Common myeloid progenitor, CD34-positive (primary cell): ENCODE measurements around the gene SLC2A11.
"Not testable (repeated sequence)": the region's sequence is repeated elsewhere in the genome, so short reads cannot be mapped to it uniquely, and the experiment has no call there.

Source experiments
- CTCF ChIA-PET: fragments of 350-600 bp; sonication (Branson Sonifier 250); formaldehyde crosslinking; loops from one replicate; lab custom pipeline; 2021; ENCODE audit warnings: antibody characterized with exemption; lab: Charles Lee
- POLR2A ChIA-PET: fragments of 350-600 bp; sonication (Branson Sonifier 250); formaldehyde crosslinking; loops from one replicate; lab custom pipeline; 2021; ENCODE audit warnings: antibody characterized with exemption; lab: Charles Lee
- DNase-seq, 3 donors: peaks; one replicate each; pipeline versions ENCODE4 v3.0.0 to v3.0.0-alpha.2; 2013
- H3K27ac ChIP-seq, 2 experiments: 1 replicate in 1 of 2; 2 replicates in 1 of 2; pipeline ENCODE4 v1.7.0; 2013; ENCODE audit warnings: inconsistent platforms in 2 of 2, low read length in 2 of 2, mild to moderate bottlenecking in 2 of 2, low read depth in 1 of 2, moderate library complexity in 1 of 2; ENCODE audit not compliant: severe bottlenecking in 2 of 2, insufficient read depth in 1 of 2, poor library complexity in 1 of 2
- H3K27me3 ChIP-seq, 5 experiments: replicated peaks in 2 of 5; 1 replicate in 3 of 5; 2 replicates in 2 of 5; pipeline versions ENCODE4 v1.6.1 to v1.7.0; 2013; ENCODE audit warnings: low read length in 4 of 5, mild to moderate bottlenecking in 2 of 5, moderate library complexity in 2 of 5, inconsistent platforms in 1 of 5; ENCODE audit not compliant: insufficient read depth in 5 of 5, control insufficient read depth in 4 of 5
- H3K36me3 ChIP-seq, 4 experiments: 1 replicate in 2 of 4; 2 replicates in 2 of 4; pipeline versions ENCODE4 v1.6.1 to v1.7.0; 2013; ENCODE audit warnings: low read length in 3 of 4, control low read depth in 1 of 4, mild to moderate bottlenecking in 1 of 4; ENCODE audit not compliant: control insufficient read depth in 4 of 4, insufficient read depth in 4 of 4
- H3K4me1 ChIP-seq, 4 experiments: 1 replicate in 3 of 4; 2 replicates in 1 of 4; pipeline versions ENCODE4 v1.6.1 to v1.7.1; 2013; ENCODE audit warnings: low read length in 3 of 4, mild to moderate bottlenecking in 3 of 4, control low read depth in 1 of 4, inconsistent platforms in 1 of 4, moderate library complexity in 1 of 4; ENCODE audit not compliant: control insufficient read depth in 4 of 4, insufficient read depth in 4 of 4; ENCODE audit errors: control extremely low read depth in 1 of 4
- H3K4me3 ChIP-seq, 7 experiments: 1 replicate in 4 of 7; 2 replicates in 3 of 7; pipeline versions ENCODE4 v1.5.1 to v1.7.0; 2013; ENCODE audit warnings: mild to moderate bottlenecking in 7 of 7, low read length in 6 of 7, moderate library complexity in 6 of 7, inconsistent platforms in 2 of 7, low read depth in 2 of 7, control low read depth in 1 of 7; ENCODE audit not compliant: insufficient read depth in 4 of 7, control insufficient read depth in 1 of 7; ENCODE audit errors: extremely low read depth in 1 of 7
- H3K9me3 ChIP-seq, 5 experiments: 1 replicate in 4 of 5; 2 replicates in 1 of 5; pipeline versions ENCODE4 v1.6.1 to v1.7.1; 2013; ENCODE audit warnings: low read length in 4 of 5, mild to moderate bottlenecking in 2 of 5, inconsistent platforms in 1 of 5, low read depth in 1 of 5, moderate library complexity in 1 of 5; ENCODE audit not compliant: control insufficient read depth in 4 of 5, insufficient read depth in 2 of 5; ENCODE audit errors: control extremely low read depth in 1 of 5
- WGBS: methylation state at CpG from one replicate; pipeline ENCODE4 v1.1.5; 2013; ENCODE audit not compliant: insufficient coverage; 5-methylcytosine and 5-hydroxymethylcytosine counted together

Gene SLC2A11

DNA sequence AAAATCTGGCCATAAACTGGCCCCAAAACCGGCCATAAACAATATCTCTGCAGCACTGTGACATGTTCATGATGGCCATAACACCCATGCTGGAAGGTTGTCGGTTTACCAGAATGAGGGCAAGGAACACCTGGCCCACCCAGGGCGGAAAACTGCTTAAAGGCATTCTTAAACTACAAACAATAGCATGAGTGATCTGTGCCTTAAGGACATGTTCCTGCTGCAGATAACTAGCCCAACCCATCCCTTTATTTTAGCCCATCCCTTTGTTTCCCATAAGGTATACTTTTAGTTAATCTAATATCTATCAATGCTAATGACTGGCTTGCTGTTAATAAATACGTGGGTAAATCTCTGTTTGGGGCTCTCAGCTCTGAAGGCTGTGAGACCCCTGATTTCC lies 42.6 kb downstream of the SLC2A11 start:
- CTCF ChIA-PET = not testable (repeated sequence)
- 100% methylated on average over 2 of the region's 4 CpGs for WGBS

DNA sequence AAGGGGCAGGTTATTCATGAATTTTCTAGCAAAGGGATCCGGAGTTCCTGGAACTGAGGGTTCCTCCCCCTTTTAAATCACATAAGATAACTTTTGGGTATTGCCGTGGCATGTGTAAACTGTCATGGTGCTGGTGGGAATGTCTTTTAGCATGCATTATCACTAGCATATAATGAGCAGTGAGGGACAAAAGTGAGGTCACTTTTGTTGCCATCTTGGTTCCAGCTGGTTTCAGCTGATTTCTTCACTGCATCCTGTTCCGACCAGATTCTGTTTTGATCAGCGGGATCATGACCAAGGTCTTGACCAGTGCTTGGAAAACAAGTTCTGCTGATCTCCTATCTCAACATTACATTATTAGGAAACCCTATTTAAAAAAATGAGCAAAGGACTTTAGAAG lies 43.9 kb downstream of the SLC2A11 start:
- no peaks in the 10 kb centered on the region for H3K9me3 ChIP-seq
- CTCF ChIA-PET = interaction anchor here (0.7 to 1.2 kb wide), 2 partner anchors 9 to 19 kb away, joined by 3 read pairs; no protein-coding TSS in a partner anchor
- H3K4me3 ChIP-seq = no peak overlapping the region
- DNase-seq = no peak
- H3K27ac ChIP-seq = no peak overlapping the region
- H3K27me3 ChIP-seq = no peaks in the 10 kb centered on the region
- H3K36me3 ChIP-seq = peaks cover 2 to 20% (median 7%) of the 10 kb centered on the region in 4 experiments
- WGBS = 100% methylated on average over 2 of the region's 4 CpGs
- POLR2A ChIA-PET = no interaction called here
- peaks cover 0 to 11% (median 2%) of the 10 kb centered on the region in 4 experiments for H3K4me1 ChIP-seq

More for the DNA sequence above, 42.6 kb downstream of the SLC2A11 start:
- DNase-seq, H3K4me3 ChIP-seq, POLR2A ChIA-PET, H3K27me3 ChIP-seq, H3K27ac ChIP-seq, H3K9me3 ChIP-seq: not testable (repeated sequence)
- Histone ChIP-seq H3K36me3 (peaks cover 2 to 31% (median 13%) of the 10 kb centered on the region in 4 experiments), H3K4me1 (peaks cover 0 to 23% (median 11%) of the 10 kb centered on the region in 4 experiments)

DNA sequence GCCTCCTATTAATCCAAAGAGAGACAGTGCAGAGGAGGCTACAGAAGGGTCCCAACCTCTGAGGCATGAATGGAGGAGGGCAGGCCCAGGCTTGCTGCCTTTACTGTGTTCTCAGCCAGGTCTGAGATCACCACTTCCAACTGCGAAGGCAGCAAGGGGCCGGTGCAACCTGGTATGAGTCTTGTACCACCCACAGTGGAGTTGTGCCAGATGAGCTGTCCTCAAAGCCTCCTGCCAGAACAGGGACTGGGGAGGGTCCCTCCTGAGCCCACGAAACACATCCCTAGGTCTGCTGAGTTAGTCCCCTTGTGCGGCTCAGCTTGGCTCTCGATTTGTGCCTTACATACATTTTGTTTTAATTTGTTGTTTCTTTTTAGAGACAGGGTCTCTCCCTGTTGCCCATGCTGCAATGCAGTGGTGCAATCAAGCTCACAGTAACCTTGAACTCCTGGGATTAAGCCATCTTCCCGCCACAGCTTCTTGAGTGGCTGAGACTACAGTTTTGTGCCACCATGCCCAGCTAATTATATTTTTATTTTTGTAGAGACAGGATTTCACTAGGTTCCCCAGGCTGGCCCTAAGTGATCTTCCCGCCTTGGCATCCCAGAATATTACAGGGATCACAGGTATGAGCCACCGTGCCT lies 45.8 kb downstream of the SLC2A11 start:
- H3K27ac ChIP-seq = no peak overlapping the region
- H3K27me3 ChIP-seq = no peaks in the 10 kb centered on the region
- no peak for DNase-seq
- POLR2A ChIA-PET = interaction anchor here (0.7 to 1.2 kb wide), 2 partner anchors 9 to 170 kb away, joined by 3 to 5 read pairs; partner anchors contain the start of gene MIF
- 83% methylated on average over 5 of the region's 8 CpGs for WGBS
- H3K36me3 ChIP-seq = peaks cover 0 to 7% (median under 1%) of the 10 kb centered on the region in 4 experiments
- no peaks in the 10 kb centered on the region for H3K4me1 ChIP-seq
- no peaks in the 10 kb centered on the region for H3K9me3 ChIP-seq
- H3K4me3 ChIP-seq = no peak overlapping the region
- CTCF ChIA-PET = interaction anchor here (1.0 kb wide), 1 partner anchor 43 kb away, joined by 3 read pairs; no protein-coding TSS in a partner anchor

DNA sequence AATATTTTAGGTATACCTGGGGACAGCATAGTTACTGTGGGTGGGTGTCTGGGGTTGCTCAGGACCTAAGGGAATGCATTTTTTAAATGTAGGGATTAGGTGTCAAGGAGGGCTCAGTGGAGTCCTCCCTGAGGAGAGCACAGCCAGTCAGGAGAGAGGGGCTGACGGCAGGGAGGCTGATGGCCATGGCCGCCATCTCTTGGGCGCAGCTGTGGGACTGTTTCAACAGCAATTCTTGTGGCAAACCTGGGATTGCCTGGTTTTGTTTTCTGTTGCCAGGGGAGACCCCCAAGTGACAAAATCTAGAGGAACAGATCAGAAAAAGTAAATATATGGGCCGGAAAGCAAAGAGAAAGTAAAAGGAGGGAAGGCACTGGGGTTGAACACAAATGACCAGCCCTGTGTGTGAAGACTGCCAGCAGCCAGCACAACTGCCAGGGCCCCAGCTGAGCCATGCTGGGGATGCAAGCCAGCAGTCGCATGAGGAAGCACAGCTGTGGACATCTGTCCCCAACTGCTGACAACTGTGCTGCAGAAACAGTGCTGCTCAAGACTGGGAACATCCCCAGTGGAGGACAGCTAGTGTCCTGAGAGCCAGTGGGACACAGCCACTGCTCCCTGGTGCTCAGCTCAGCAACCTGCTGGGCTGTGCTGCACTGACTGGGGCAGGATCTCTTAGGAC lies 47.0 kb downstream of the SLC2A11 start:
- CTCF ChIA-PET = no interaction called here
- H3K27me3 ChIP-seq = no peaks in the 10 kb centered on the region
- 91% methylated on average over 4 of the region's 5 CpGs for WGBS
- peak in 2 of 3 donors; percentile 29 to 63 for DNase-seq
- no peaks in the 10 kb centered on the region for H3K4me1 ChIP-seq
- peaks cover 0 to 3% (median under 1%) of the 10 kb centered on the region in 4 experiments for H3K36me3 ChIP-seq
- no peak overlapping the region for H3K4me3 ChIP-seq
- POLR2A ChIA-PET = no interaction called here
- H3K27ac ChIP-seq = no peak overlapping the region
- H3K9me3 ChIP-seq = no peaks in the 10 kb centered on the region

DNA sequence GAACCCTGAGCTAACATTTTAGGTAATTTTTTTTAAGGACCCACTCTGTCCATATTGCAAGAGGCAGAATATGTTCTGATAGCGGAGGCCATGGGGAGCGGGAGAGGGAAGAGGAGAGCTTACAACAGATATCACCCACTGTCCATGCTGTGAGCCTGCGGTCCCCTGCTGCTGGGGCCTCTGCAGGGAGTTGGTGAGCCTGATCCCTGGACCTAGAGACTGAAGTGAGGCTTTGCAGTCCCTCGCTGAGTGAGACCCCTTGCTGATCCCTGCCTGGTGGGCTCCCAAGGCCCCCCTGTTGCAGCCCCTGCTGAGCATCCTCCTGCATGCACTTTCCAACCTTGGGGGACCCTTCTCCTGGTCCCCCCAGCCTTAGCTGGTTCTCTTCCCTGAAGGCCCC lies 49.0 kb downstream of the SLC2A11 start:
- Histone ChIP-seq H3K36me3 (peaks cover 0 to 3% (median under 1%) of the 10 kb centered on the region in 4 experiments), H3K4me1 (no peaks in the 10 kb centered on the region), H3K27ac (no peak overlapping the region), H3K27me3 (no peaks in the 10 kb centered on the region), H3K4me3 (no peak overlapping the region), H3K9me3 (no peaks in the 10 kb centered on the region)
- ChIA-PET CTCF (no interaction called here), POLR2A (no interaction called here)
- 96% methylated on average over 4 of the region's 4 CpGs for WGBS
- no peak for DNase-seq

DNA sequence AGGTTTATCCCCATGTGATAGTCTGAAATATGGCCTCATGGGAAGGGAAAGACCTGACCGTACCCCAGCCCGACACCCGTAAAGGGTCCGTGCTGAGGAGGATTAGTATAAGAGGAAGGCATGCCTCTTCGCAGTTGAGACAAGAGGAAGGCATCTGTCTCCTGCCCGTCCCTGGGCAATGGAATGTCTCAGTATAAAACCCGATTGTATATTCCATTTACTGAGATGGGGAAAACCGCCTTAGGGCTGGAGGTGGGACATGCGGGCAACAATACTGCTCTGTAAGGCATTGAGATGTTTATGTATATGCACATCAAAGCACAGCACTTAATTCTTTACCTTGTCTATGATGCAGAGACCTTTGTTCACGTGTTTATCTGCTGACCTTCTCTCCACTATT lies 49.7 kb downstream of the SLC2A11 start:
- 90% methylated on average over 4 of the region's 10 CpGs for WGBS
- CTCF ChIA-PET, POLR2A ChIA-PET: not testable (repeated sequence)

More for the DNA sequence above, 49.7 kb downstream of the SLC2A11 start:
- not testable (repeated sequence) for H3K4me1 ChIP-seq, H3K27ac ChIP-seq, H3K9me3 ChIP-seq, H3K4me3 ChIP-seq, H3K27me3 ChIP-seq, DNase-seq, H3K36me3 ChIP-seq
